GM18868 (cell line): ENCODE results near the gene DLK2.
A peak's percentile ranks its signal among the peaks of the same experiment; 100 is the strongest.
"Not testable (repeated sequence)": the region's sequence is repeated elsewhere in the genome, so short reads cannot be mapped to it uniquely, and the experiment has no call there.

Experiments
- ATAC-seq: cut with Tn5 transposase; IDR thresholded peaks from one replicate; pipeline ENCODE4 v1.9.1; 2021; ENCODE audit warnings: mild to moderate bottlenecking, moderate library complexity; ENCODE audit not compliant: unreplicated experiment

DLK2 gene

GRCh38 chr6:43427406-43428111 lies 27.8 kb downstream of the DLK2 start, which contains the start of gene ABCC10:
TSS of gene ABCC10 (plus strand) at chr6:43427541. CDS start at chr6:43427979, 438 bp downstream.
- peak; percentile 87 for ATAC-seq

DNA sequence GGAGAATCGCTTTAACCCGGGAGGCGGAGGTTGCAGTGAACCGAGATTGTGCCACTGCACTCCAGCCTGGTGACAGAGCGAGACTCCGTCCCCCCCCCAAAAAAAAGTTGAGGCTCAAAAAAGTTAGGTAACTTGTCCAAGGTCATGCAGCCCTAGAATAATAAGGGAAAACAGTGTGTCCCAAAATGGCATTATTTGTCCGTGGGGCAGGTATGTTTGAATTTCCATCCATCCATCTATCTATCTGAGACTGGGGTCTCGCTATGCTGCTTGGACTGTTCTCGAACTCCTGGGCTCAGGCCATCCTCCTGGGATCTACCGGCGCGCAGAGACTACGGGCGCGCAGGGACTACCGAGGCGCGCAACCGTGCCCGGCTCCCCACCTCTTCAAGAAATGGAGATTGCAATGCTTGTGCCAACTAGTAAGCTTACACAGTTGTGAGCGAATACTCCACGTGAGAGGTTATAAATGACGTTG lies 28.4 kb downstream of the DLK2 start:
- ATAC-seq: no peak

- not testable (repeated sequence) for ATAC-seq
Observed at GRCh38 chr6:43425083-43425482, 30.3 kb downstream of the DLK2 start.

- no peak for ATAC-seq
Observed at GRCh38 chr6:43421831-43422230, 33.5 kb downstream of the DLK2 start.

- ATAC-seq: no peak
Observed at GRCh38 chr6:43420012-43420709, 35.2 kb downstream of the DLK2 start.

DNA sequence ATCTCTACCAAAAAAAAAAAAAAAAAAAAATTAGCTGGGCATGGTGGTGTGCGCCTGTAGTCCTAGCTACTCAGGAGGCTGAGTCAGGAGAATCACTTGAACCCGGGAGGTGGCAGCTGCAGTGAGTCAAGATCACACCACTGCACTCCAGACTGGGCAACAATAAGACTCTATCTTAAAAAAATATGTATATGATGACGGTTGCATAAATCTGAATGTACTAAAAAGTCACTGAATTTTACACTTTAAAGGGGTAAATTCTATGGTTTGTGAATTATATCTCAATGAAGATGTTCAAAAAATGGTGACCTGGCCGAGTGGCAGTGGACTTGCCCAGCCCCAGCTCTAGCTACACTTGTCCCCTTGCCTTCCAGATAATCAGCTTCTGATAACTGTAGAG lies 38.4 kb downstream of the DLK2 start:
- no peak for ATAC-seq

DNA sequence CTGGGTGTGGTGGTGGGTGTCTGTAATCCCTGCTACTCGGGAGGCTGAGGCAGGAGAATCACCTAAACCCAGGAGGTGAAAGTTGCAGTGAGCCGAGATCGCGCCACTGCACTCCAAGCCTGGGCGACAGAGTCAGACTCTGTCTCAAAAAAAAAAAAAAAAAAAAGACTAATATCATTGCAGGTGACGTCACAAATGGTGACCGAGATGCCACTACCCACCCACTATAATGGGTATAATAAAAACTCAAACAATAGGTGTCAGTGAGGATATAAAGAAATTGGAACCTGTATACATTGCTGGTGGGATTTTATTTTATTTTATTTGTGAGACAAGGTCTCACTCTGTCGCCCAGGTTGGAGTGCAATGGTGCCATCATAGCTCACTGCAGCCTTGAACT lies 40.1 kb downstream of the DLK2 start:
- ATAC-seq: not testable (repeated sequence)

- no peak for ATAC-seq
Observed at GRCh38 chr6:43413002-43413401, 42.3 kb downstream of the DLK2 start.

DNA sequence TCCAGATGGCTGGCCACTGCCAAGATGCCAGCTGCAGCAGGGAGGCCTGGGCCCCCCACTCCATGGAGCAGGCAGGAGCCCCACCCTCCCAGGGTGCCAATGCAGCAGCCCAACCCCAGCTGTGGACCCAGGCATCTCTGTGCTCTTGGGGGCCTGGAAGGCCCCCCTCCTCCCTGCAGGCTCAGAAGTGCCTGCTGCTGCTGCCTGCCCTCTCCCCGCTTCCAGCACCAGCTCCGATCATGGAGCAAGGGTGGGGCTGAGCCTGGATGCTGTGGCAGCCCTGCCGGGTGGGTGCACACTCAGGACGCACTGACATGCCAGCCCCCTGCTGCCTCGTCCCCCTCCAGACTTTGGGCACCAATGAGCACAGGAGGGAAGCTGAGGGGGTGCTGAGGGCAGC lies 42.8 kb downstream of the DLK2 start:
- ATAC-seq: no peak

DNA sequence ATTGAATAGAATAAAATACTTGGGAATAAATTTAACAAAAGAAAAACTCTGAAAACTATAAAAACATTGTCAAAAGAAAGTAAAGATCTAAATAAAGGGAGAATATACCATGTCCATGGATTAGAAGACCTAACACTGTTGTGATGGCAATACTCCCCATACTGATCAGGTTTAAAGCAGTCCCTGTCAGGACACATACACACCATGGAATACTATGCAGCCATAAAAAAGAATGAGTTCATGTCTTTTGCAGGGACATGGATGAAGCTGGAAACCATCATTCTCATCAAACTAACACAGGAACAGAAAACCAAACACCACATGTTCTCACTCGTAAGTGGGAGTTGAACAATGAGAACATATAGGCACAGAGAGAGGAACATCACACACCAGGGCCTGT lies 44.6 kb downstream of the DLK2 start:
- not testable (repeated sequence) for ATAC-seq

GRCh38 chr6:43408259-43408658 lies 47.1 kb downstream of the DLK2 start:
- no peak for ATAC-seq

- ATAC-seq: no peak
Observed at GRCh38 chr6:43407296-43407695, 48.1 kb downstream of the DLK2 start.

- no peak for ATAC-seq
Observed at GRCh38 chr6:43405354-43405753, 50.0 kb downstream of the DLK2 start.

- ATAC-seq: no peak
Observed at GRCh38 chr6:43402820-43403219, 52.5 kb downstream of the DLK2 start.

DNA sequence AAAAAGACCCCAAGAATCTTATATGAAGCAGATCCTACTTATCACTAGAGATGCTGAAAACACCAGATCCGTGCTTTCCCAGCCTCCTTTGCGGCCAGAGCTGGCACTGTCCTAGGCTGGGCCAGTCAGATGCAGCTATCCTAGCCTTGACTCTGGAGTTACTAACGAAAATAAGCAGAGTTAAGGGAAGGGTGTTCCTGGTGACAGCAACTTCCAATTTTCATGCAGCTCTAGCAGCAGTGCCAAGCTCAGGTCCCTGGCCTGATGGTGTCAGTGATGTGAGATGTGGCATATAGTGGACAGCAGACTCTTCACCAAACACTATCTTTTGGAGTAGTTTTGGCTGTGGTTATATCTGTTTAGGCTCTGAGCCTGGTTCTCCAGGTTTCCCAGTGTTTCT lies 53.6 kb downstream of the DLK2 start:
- ATAC-seq: no peak
